HepG2 (cell line): Measurements from ENCODE around the gene PDIK1L. TPM values are rescaled to one million over a fixed set of nuclear protein-coding genes. Genes with fewer than 3 reads are reported as not detected.
A peak's percentile ranks its signal among the peaks of the same experiment; 100 is the strongest.

Source experiments
- ARID5B ChIP-seq: IDR thresholded peaks from 2 replicates; pipeline ENCODE4 v1.4.0; 2020; ENCODE audit warnings: mild to moderate bottlenecking, missing genetic modification reagents
- BCLAF1 ChIP-seq: fragments of 450-650 bp; IDR thresholded peaks from 2 replicates; pipeline ENCODE4 v1.6.1; 2017; ENCODE audit warnings: mild to moderate bottlenecking
- CTCF ChIP-seq: sonication (generic); formaldehyde crosslinking; IDR thresholded peaks from 2 replicates; pipeline ENCODE4 v1.5.0; 2020; ENCODE audit warnings: mild to moderate bottlenecking, missing genetic modification reagents, moderate library complexity
- FOSL1 ChIP-seq: sonication (generic); formaldehyde crosslinking; IDR thresholded peaks from 2 replicates; pipeline ENCODE4 v1.9.0; 2021; ENCODE audit warnings: missing genetic modification reagents, borderline replicate concordance
- MLLT10 ChIP-seq: sonication (generic); formaldehyde crosslinking; IDR thresholded peaks from 2 replicates; pipeline ENCODE4 v1.4.0; 2020; ENCODE audit warnings: missing genetic modification reagents
- POGZ ChIP-seq: sonication (generic); formaldehyde crosslinking; IDR thresholded peaks from 2 replicates; pipeline ENCODE4 v1.4.0; 2020; ENCODE audit warnings: mild to moderate bottlenecking, missing genetic modification reagents
- RARG ChIP-seq: sonication (generic); formaldehyde crosslinking; IDR thresholded peaks from 2 replicates; pipeline ENCODE4 v1.4.0; 2020; ENCODE audit warnings: low read depth, mild to moderate bottlenecking, missing genetic modification reagents
- SALL1 ChIP-seq: sonication (generic); formaldehyde crosslinking; IDR thresholded peaks from 2 replicates; pipeline ENCODE4 v1.8.0; 2022; ENCODE audit warnings: mild to moderate bottlenecking, missing genetic modification reagents
- SMC3 ChIP-seq: IDR thresholded peaks from 2 replicates; pipeline ENCODE4 v1.6.1; 2011; ENCODE audit warnings: low read length, improper control_type of control experiment
- SP140L ChIP-seq: sonication (generic); formaldehyde crosslinking; IDR thresholded peaks from 2 replicates; pipeline ENCODE4 v1.4.0; 2020; ENCODE audit warnings: missing genetic modification reagents, borderline replicate concordance
- THAP11 ChIP-seq: IDR thresholded peaks from 2 replicates; pipeline ENCODE4 v1.6.1; 2016; ENCODE audit warnings: missing biosample characterization, missing genetic modification reagents
- YEATS2 ChIP-seq: sonication (generic); formaldehyde crosslinking; IDR thresholded peaks from 2 replicates; pipeline ENCODE4 v1.4.0; 2020; ENCODE audit warnings: missing genetic modification reagents, borderline replicate concordance
- ZNF567 ChIP-seq: sonication (generic); formaldehyde crosslinking; IDR thresholded peaks from 2 replicates; pipeline ENCODE4 v1.8.1; 2023; ENCODE audit warnings: mild to moderate bottlenecking, missing genetic modification reagents, borderline replicate concordance
- ZNF850 ChIP-seq: sonication (generic); formaldehyde crosslinking; conservative IDR thresholded peaks from 2 replicates; pipeline ENCODE4 v1.9.0; 2021; ENCODE audit warnings: mild to moderate bottlenecking, missing genetic modification reagents
- polyA plus RNA-seq, 8 experiments: library from polyadenylated mRNA; depleted of rRNA in 3 of 8; stranded (reverse) in 7 of 8; unstranded in 1 of 8; fragments of >200 nt; fragmentation: Illumina TruSeq in 4 of 8; extraction: Trizol in 4 of 8; gene quantifications; 2 replicates each; pipeline versions ENCODE4 v1.2.1 to v1.2.3, GENCODE V29; 2011 to 2016; ENCODE audit warnings: low read depth in 4 of 8, missing spikeins in 1 of 8, mixed read lengths in 1 of 8; ENCODE audit not compliant: insufficient read depth in 1 of 8
- total RNA-seq, 5 experiments: library from RNA; depleted of rRNA; stranded (reverse); fragments of >200 nt; fragmentation: Illumina TruSeq; extraction: Trizol; gene quantifications; 2 replicates each; pipeline ENCODE4 v1.2.3, GENCODE V29; 2016; ENCODE audit warnings: low read depth in 1 of 5
- TF ChIP-seq, protein P1 (sequence below): sonication (generic); formaldehyde crosslinking; IDR thresholded peaks from 2 replicates; pipeline ENCODE4 v1.5.1; 2020; ENCODE audit warnings: mild to moderate bottlenecking, moderate library complexity, missing genetic modification reagents
- TF ChIP-seq, protein P2 (sequence below): IDR thresholded peaks from 2 replicates; pipeline ENCODE4 v1.6.1; 2016; ENCODE audit warnings: missing compliant biosample characterization, missing genetic modification reagents, borderline replicate concordance

Gene PDIK1L
- total and polyA plus RNA-seq, 2 of the 13 experiments (the other 11 are each of a cell fraction or from before 2014, with no cell fraction given) = 1.9 to 4.6 TPM

DNA sequence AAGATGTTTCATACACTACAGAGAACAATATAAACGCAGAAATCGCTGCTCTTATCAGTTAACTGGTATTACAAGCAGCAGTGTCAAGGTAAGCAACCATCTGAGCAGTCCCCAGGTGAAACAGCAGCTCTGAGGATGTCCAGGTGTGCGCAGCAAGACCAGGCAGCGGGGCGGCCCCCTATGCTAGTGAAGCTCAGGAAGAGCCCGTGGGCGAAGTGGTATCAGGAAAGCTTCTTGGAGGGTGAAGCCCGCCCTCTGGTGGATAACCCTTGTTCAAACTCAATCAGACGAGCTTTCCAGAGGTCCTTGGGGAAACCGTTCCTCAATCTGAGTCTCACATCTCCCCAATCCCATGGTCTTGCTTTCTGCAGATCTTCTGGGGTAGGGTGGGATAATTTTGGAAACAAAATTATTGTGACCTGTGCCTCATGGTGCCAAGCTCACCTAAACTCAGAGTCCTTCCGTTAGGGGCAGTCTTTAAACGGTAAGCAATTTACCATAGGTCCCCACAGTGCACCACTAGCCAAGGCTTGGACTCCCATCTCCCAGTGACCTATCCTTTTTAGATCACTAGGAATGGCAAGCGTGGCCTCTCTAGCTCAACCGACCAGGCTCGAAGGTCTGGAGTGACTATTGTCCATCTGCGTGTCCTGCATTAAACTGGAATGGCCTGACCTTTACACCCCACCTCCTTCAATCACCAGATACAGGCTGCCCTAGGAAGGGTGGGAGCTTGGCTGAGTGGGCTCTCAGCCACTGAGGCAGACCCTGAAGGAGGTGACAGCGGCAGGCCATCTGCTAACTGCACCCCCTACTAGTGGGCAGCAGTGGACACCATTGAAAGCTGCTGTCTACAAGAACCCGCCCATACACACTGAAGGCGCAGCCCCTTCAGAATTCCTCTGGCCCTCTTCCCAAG lies 33.7 kb downstream of the PDIK1L start (continued):
- TF ChIP-seq SMC3 = peak; percentile 90
- TF ChIP-seq, protein P1, sequence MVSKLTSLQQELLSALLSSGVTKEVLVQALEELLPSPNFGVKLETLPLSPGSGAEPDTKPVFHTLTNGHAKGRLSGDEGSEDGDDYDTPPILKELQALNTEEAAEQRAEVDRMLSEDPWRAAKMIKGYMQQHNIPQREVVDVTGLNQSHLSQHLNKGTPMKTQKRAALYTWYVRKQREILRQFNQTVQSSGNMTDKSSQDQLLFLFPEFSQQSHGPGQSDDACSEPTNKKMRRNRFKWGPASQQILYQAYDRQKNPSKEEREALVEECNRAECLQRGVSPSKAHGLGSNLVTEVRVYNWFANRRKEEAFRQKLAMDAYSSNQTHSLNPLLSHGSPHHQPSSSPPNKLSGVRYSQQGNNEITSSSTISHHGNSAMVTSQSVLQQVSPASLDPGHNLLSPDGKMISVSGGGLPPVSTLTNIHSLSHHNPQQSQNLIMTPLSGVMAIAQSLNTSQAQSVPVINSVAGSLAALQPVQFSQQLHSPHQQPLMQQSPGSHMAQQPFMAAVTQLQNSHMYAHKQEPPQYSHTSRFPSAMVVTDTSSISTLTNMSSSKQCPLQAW (CRISPR knock-in tag) = peak; percentile 45; the same call in 1 of the 2 replicates
- 0 out of 2 replicates have a peak, but pooled peaks have one; percentile 42 for TF ChIP-seq SP140L
- TF ChIP-seq ZNF850 (CRISPR knock-in tag) = no peak
- 0 out of 2 replicates have a peak, but pooled peaks have one; percentile 35 for TF ChIP-seq YEATS2 (CRISPR knock-in tag)
- peak; percentile 87 for TF ChIP-seq CTCF (CRISPR knock-in tag)
- TF ChIP-seq, protein P2, sequence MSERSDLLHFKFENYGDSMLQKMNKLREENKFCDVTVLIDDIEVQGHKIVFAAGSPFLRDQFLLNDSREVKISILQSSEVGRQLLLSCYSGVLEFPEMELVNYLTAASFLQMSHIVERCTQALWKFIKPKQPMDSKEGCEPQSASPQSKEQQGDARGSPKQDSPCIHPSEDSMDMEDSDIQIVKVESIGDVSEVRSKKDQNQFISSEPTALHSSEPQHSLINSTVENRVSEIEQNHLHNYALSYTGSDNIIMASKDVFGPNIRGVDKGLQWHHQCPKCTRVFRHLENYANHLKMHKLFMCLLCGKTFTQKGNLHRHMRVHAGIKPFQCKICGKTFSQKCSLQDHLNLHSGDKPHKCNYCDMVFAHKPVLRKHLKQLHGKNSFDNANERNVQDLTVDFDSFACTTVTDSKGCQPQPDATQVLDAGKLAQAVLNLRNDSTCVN (CRISPR knock-in tag) = no peak
- 0 out of 2 replicates have a peak, but pooled peaks have one; percentile 47 for TF ChIP-seq ZNF567 (CRISPR knock-in tag)
- TF ChIP-seq MLLT10 (CRISPR knock-in tag) = no peak
- TF ChIP-seq BCLAF1 = no peak
- TF ChIP-seq POGZ (CRISPR knock-in tag) = no peak
- TF ChIP-seq FOSL1 = no peak
- TF ChIP-seq SALL1 = peak; percentile 18; the same call in 1 of the 2 replicates
- no peak for TF ChIP-seq RARG
- 0 out of 2 replicates have a peak, but pooled peaks have one; percentile 23 for TF ChIP-seq THAP11 (CRISPR knock-in tag)
- TF ChIP-seq ARID5B (CRISPR knock-in tag) = 0 out of 2 replicates have a peak, but pooled peaks have one; percentile 35
